Measurements from ENCODE around the gene PPP1CA.

- TF ChIP-seq CTCF (IDR thresholded peaks at IDR 0.05; ENCODE audit: insufficient read depth, low read length) = no peak
- TF ChIP-seq POLR2AphosphoS5 (IDR thresholded peaks at IDR 0.05; ENCODE audit: low read depth) = no peak
- no peak for TF ChIP-seq REST (IDR thresholded peaks at IDR 0.05; ENCODE audit: insufficient replicate concordance, low read depth)
- no peak for TF ChIP-seq SPI1 (IDR thresholded peaks at IDR 0.05; ENCODE audit: borderline replicate concordance, low read depth)
These were observed 43.9 kb upstream of the PPP1CA start for GRCh38 chr11:67445515-67445914.
